GM19239 (cell line): Measurements from ENCODE around the gene DCDC2C.
"Not testable (repeated sequence)": the region's sequence is repeated elsewhere in the genome, so short reads cannot be mapped to it uniquely, and the experiment has no call there.

Experiments
- DNase-seq: peaks from one replicate; pipeline ENCODE4 v3.0.0; 2011; ENCODE audit warnings: low spot score; ENCODE audit not compliant: insufficient read length
- FAIRE-seq: peaks from 2 replicates; lab custom pipeline; 2011; peaks lifted over from hg19 to GRCh38; lab: Jason Lieb, UNC

The DCDC2C gene

GRCh38 chr2:3805201-3805939 lies 102.0 kb downstream of the DCDC2C start:
- no peak for FAIRE-seq
- no peak for DNase-seq

GRCh38 chr2:3806168-3806567 lies 102.8 kb downstream of the DCDC2C start:
- DNase-seq: no peak
- FAIRE-seq: no peak

GRCh38 chr2:3806730-3807129 lies 103.4 kb downstream of the DCDC2C start:
- FAIRE-seq: no peak
- no peak for DNase-seq

- DNase-seq (no peak), FAIRE-seq (no peak)
These were observed 104.5 kb downstream of the DCDC2C start for GRCh38 chr2:3807853-3808252.

GRCh38 chr2:3814706-3815245 lies 111.4 kb downstream of the DCDC2C start:
- FAIRE-seq: no peak
- no peak for DNase-seq

GRCh38 chr2:3817144-3817543 lies 113.8 kb downstream of the DCDC2C start:
- FAIRE-seq, DNase-seq: not testable (repeated sequence)

GRCh38 chr2:3823748-3824147 lies 120.4 kb downstream of the DCDC2C start:
- FAIRE-seq: no peak
- no peak for DNase-seq

- FAIRE-seq (no peak), DNase-seq (no peak)
These were observed 124.5 kb downstream of the DCDC2C start for GRCh38 chr2:3827673-3828575.

GRCh38 chr2:3830796-3831195 lies 127.4 kb downstream of the DCDC2C start:
- DNase-seq: no peak
- FAIRE-seq: no peak

- no peak for DNase-seq
- no peak for FAIRE-seq
These were observed 133.7 kb downstream of the DCDC2C start for GRCh38 chr2:3837086-3837485.

- DNase-seq (no peak), FAIRE-seq (no peak)
These were observed 135.0 kb downstream of the DCDC2C start for GRCh38 chr2:3838348-3838747.

GRCh38 chr2:3839476-3839875 lies 136.1 kb downstream of the DCDC2C start:
- FAIRE-seq: no peak
- DNase-seq: no peak

GRCh38 chr2:3840611-3841155 lies 137.3 kb downstream of the DCDC2C start:
- FAIRE-seq: no peak
- no peak for DNase-seq

- FAIRE-seq: no peak
- DNase-seq: no peak
These were observed 144.2 kb downstream of the DCDC2C start for GRCh38 chr2:3847397-3848052.

GRCh38 chr2:3848776-3849175 lies 145.4 kb downstream of the DCDC2C start:
- DNase-seq (no peak), FAIRE-seq (no peak)

GRCh38 chr2:3849213-3849612 lies 145.8 kb downstream of the DCDC2C start:
- FAIRE-seq (no peak), DNase-seq (no peak)

GRCh38 chr2:3857576-3857975 lies 154.2 kb downstream of the DCDC2C start:
- no peak for FAIRE-seq
- no peak for DNase-seq

- no peak for FAIRE-seq
These were observed 161.8 kb downstream of the DCDC2C start for GRCh38 chr2:3864943-3865865.

GRCh38 chr2:3867469-3867868 lies 164.1 kb downstream of the DCDC2C start:
- FAIRE-seq (no peak), DNase-seq (no peak)

More at GRCh38 chr2:3864943-3865865, 161.8 kb downstream of the DCDC2C start:
- DNase-seq: no peak
